HL-60 (cell line): ENCODE results near the gene BCO1.

Experiments used
- DNase-seq, 2 experiments: peaks; one replicate each; pipeline ENCODE4 v3.0.0-alpha.2; 2010 to 2020; ENCODE audit warnings: low read depth in 1 of 2, low spot score in 1 of 2
- H3K27ac ChIP-seq: fragments of 250-450 bp; sonication (Bioruptor Pico); replicated peaks from 2 replicates; pipeline ENCODE4 v1.5.1; 2020; ENCODE audit warnings: mild to moderate bottlenecking, moderate library complexity
- H3K27me3 ChIP-seq: fragments of 250-450 bp; sonication (Bioruptor Pico); 2 replicates; pipeline ENCODE4 v1.5.1; 2021; ENCODE audit warnings: mild to moderate bottlenecking, moderate library complexity; ENCODE audit not compliant: insufficient read depth, poor library complexity, severe bottlenecking
- H3K4me3 ChIP-seq: replicated peaks from 2 replicates; pipeline ENCODE4 v1.5.1; 2011; ENCODE audit warnings: mild to moderate bottlenecking, control low read depth, low read length; ENCODE audit not compliant: insufficient read depth
- CTCF ChIP-seq: IDR thresholded peaks from one replicate; pipeline ENCODE4 v1.5.1; 2011; ENCODE audit warnings: low read length, control low read depth, inconsistent platforms; ENCODE audit not compliant: insufficient read depth
- GABPA ChIP-seq: IDR thresholded peaks from 2 replicates; pipeline ENCODE4 v1.6.1; 2012; ENCODE audit warnings: low read depth
- POLR2AphosphoS5 ChIP-seq: IDR thresholded peaks from 2 replicates; pipeline ENCODE4 v1.6.1; 2012; ENCODE audit warnings: low read depth
- REST ChIP-seq: IDR thresholded peaks from 2 replicates; pipeline ENCODE4 v1.6.1; 2012; ENCODE audit warnings: low read depth; ENCODE audit not compliant: insufficient replicate concordance
- SPI1 ChIP-seq: IDR thresholded peaks from 2 replicates; pipeline ENCODE4 v1.6.1; 2012; ENCODE audit warnings: low read depth, mild to moderate bottlenecking, borderline replicate concordance

Gene BCO1

GRCh38 chr16:81198635-81199034 lies 39.9 kb upstream of the BCO1 start:
- H3K27me3 ChIP-seq, result no peaks in the 10 kb centered on the region
- H3K4me3 ChIP-seq, result no peak overlapping the region
- no peak overlapping the region for H3K27ac ChIP-seq
- no peak for DNase-seq
- no peak for TF ChIP-seq GABPA

GRCh38 chr16:81201267-81201666 lies 37.2 kb upstream of the BCO1 start:
- H3K27ac ChIP-seq, result no peak overlapping the region
- DNase-seq, result no peak
- no peaks in the 10 kb centered on the region for H3K27me3 ChIP-seq
- no peak for TF ChIP-seq REST
- no peak for TF ChIP-seq SPI1
- no peak for TF ChIP-seq POLR2AphosphoS5
- TF ChIP-seq CTCF, result no peak
- TF ChIP-seq GABPA, result no peak
- no peak overlapping the region for H3K4me3 ChIP-seq

- Histone ChIP-seq H3K27me3 (no peaks in the 10 kb centered on the region), H3K4me3 (no peak overlapping the region), H3K27ac (no peak overlapping the region)
- peak; percentile 8 to 25 for DNase-seq
- TF ChIP-seq CTCF (peak; percentile 59), POLR2AphosphoS5 (no peak), SPI1 (no peak)
Measured at GRCh38 chr16:81204798-81205680, 33.5 kb upstream of the BCO1 start.

- DNase-seq, result no peak
- TF ChIP-seq SPI1, result no peak
- TF ChIP-seq CTCF, result no peak
- TF ChIP-seq GABPA, result no peak
- TF ChIP-seq POLR2AphosphoS5, result no peak
- Histone ChIP-seq H3K4me3 (no peak overlapping the region), H3K27me3 (no peaks in the 10 kb centered on the region), H3K27ac (no peak overlapping the region)
Measured at GRCh38 chr16:81207076-81207475, 31.4 kb upstream of the BCO1 start.

- no peak overlapping the region for H3K4me3 ChIP-seq
- peaks cover 3% of the 10 kb centered on the region for H3K27me3 ChIP-seq
- no peak overlapping the region for H3K27ac ChIP-seq
- TF ChIP-seq POLR2AphosphoS5, result no peak
- no peak for TF ChIP-seq SPI1
- no peak for TF ChIP-seq REST
- no peak for TF ChIP-seq CTCF
- DNase-seq, result no peak
Measured at GRCh38 chr16:81210807-81211206, 27.7 kb upstream of the BCO1 start.
